Endothelial cell of umbilical vein (primary cell): ENCODE results near the gene GAB2. TPM values are rescaled to one million over a fixed set of nuclear protein-coding genes. Genes with fewer than 3 reads are reported as not detected.

Experiments
- BruUV-seq: library from RNA; stranded (reverse); fragments of 400-500 nt; replicated peaks from 2 replicates; lab custom pipeline; 2021; lab: Mats Ljungman, UMichigan
- CTCF ChIA-PET: fragments of 300-600, 350-600 bp; sonication (Branson Sonifier 250); formaldehyde crosslinking; loops from one replicate; lab custom pipeline; 2021; ENCODE audit warnings: antibody characterized with exemption, inconsistent platforms; lab: Charles Lee
- POLR2A ChIA-PET: fragments of 300-600, 350-600 bp; sonication (Branson Sonifier 250); formaldehyde crosslinking; loops from one replicate; lab custom pipeline; 2021; ENCODE audit warnings: antibody characterized with exemption, inconsistent platforms; lab: Charles Lee
- DNase-seq: peaks from one replicate; pipeline ENCODE4 v3.0.0-alpha.2; 2011; ENCODE audit warnings: low read depth, low spot score
- FAIRE-seq: peaks from 2 replicates; lab custom pipeline; 2011; peaks lifted over from hg19 to GRCh38; lab: Jason Lieb, UNC
- H2AFZ ChIP-seq: 2 replicates; pipeline ENCODE4 v1.6.0; 2012; ENCODE audit warnings: low read depth, low read length, control low read depth, inconsistent platforms
- H3K27ac ChIP-seq: 2 replicates; pipeline ENCODE4 v1.5.1; 2011; ENCODE audit warnings: low read depth, mild to moderate bottlenecking, control low read depth, low read length, moderate library complexity; ENCODE audit not compliant: insufficient read depth
- H3K27me3 ChIP-seq, 2 experiments: 2 replicates each; pipeline versions ENCODE4 v1.6.0 to v1.6.1; 2011; ENCODE audit warnings: low read length in 2 of 2, mixed read lengths in 1 of 2; ENCODE audit not compliant: control insufficient read depth in 2 of 2, insufficient read depth in 2 of 2
- H3K36me3 ChIP-seq, 2 experiments: 2 replicates in 1 of 2; 3 replicates in 1 of 2; pipeline ENCODE4 v1.5.1; 2011; ENCODE audit warnings: low read length in 2 of 2, mild to moderate bottlenecking in 1 of 2, moderate library complexity in 1 of 2; ENCODE audit not compliant: control insufficient read depth in 2 of 2, insufficient read depth in 2 of 2; ENCODE audit errors: extremely low read depth in 1 of 2
- H3K4me1 ChIP-seq: 3 replicates; pipeline ENCODE4 v1.5.1; 2011; ENCODE audit warnings: mild to moderate bottlenecking, low read length; ENCODE audit not compliant: control insufficient read depth, insufficient read depth; ENCODE audit errors: extremely low read depth
- H3K4me2 ChIP-seq: 2 replicates; pipeline ENCODE4 v1.6.1; 2011; ENCODE audit warnings: low read length, control low read depth, mixed read lengths; ENCODE audit not compliant: insufficient read depth
- H3K4me3 ChIP-seq, 3 experiments: fragments of 200-600 bp in 1 of 3; sonication (generic), shearing (Covaris generic) in 1 of 3; replicated peaks in 1 of 3; 2 replicates each; pipeline ENCODE4 v1.5.1; 2011 to 2016; ENCODE audit warnings: control low read depth in 3 of 3, low read length in 3 of 3, mild to moderate bottlenecking in 2 of 3, inconsistent platforms in 1 of 3, low read depth in 1 of 3, moderate library complexity in 1 of 3; ENCODE audit not compliant: insufficient read depth in 1 of 3
- H3K79me2 ChIP-seq: 2 replicates; pipeline ENCODE4 v1.6.0; 2012; ENCODE audit warnings: low read length, inconsistent platforms; ENCODE audit not compliant: control insufficient read depth, insufficient read depth
- H3K9ac ChIP-seq: replicated peaks from 2 replicates; pipeline ENCODE3; 2011; ENCODE audit warnings: low read length, control low read depth; ENCODE audit not compliant: insufficient read depth; ENCODE audit errors: extremely low read depth
- H3K9me1 ChIP-seq: replicated peaks from 3 replicates; pipeline ENCODE4 v1.6.0; 2011; ENCODE audit warnings: mild to moderate bottlenecking, low read length; ENCODE audit not compliant: control insufficient read depth, insufficient read depth; ENCODE audit errors: extremely low read depth
- H3K9me3 ChIP-seq: replicated peaks from 2 replicates; pipeline ENCODE4 v1.5.1; 2012; ENCODE audit warnings: low read length, inconsistent platforms; ENCODE audit not compliant: control insufficient read depth, insufficient read depth
- H4K20me1 ChIP-seq: replicated peaks from 2 replicates; pipeline ENCODE3; 2011; ENCODE audit warnings: mild to moderate bottlenecking, low read length; ENCODE audit not compliant: control insufficient read depth, insufficient read depth; ENCODE audit errors: extremely low read depth
- EZH2 ChIP-seq: IDR thresholded peaks from 2 replicates; pipeline ENCODE4 v1.6.1; 2012; ENCODE audit warnings: borderline replicate concordance, low read depth, mild to moderate bottlenecking, moderate library complexity, low read length, inconsistent platforms; ENCODE audit not compliant: severe bottlenecking
- FOS ChIP-seq: IDR thresholded peaks from 2 replicates; pipeline ENCODE4 v1.6.1; 2011; ENCODE audit warnings: mild to moderate bottlenecking, low read length, moderate library complexity, borderline replicate concordance; ENCODE audit not compliant: insufficient read depth
- GATA2 ChIP-seq: IDR thresholded peaks from 2 replicates; pipeline ENCODE4 v1.7.0; 2011; ENCODE audit warnings: low read depth, mild to moderate bottlenecking, moderate library complexity, mixed read lengths, low read length; ENCODE audit not compliant: insufficient read length, insufficient read depth
- JUN ChIP-seq: IDR thresholded peaks from 2 replicates; pipeline ENCODE4 v1.6.1; 2011; ENCODE audit warnings: borderline replicate concordance, low read depth; ENCODE audit not compliant: insufficient read length, insufficient read depth
- MYC ChIP-seq: IDR thresholded peaks from one replicate; pipeline ENCODE4 v1.6.1; 2011; ENCODE audit warnings: mild to moderate bottlenecking, low read depth, low read length
- POLR2A ChIP-seq: IDR thresholded peaks from 2 replicates; pipeline ENCODE4 v1.6.1; 2012; ENCODE audit warnings: low read depth, mild to moderate bottlenecking, control low read depth, low read length
- POLR2AphosphoS5 ChIP-seq: IDR thresholded peaks from 2 replicates; pipeline ENCODE4 v1.6.1; 2012; ENCODE audit warnings: low read depth, mild to moderate bottlenecking, control low read depth, low read length, moderate library complexity; ENCODE audit not compliant: insufficient read depth
- dilution Hi-C: fragments of 300-500 bp; cut with MboI; formaldehyde crosslinking; loops from one replicate; pipeline ENCODE4 v1.15.0; 2019; ENCODE audit warnings: low sequenced_read_pairs; ENCODE audit not compliant: extremely low pct_ligation_motif_present
- intact Hi-C: fragments of 100-400 bp; cut with micrococcal nuclease; formaldehyde crosslinking; loops from one replicate; pipeline ENCODE4 v1.10.0; 2022
- polyA plus RNA-seq, 4 experiments: library from polyadenylated mRNA; depleted of rRNA in 3 of 4; stranded (reverse) in 3 of 4; unstranded in 1 of 4; fragments of >200 nt; gene quantifications; 2 replicates each; pipeline versions ENCODE4 v1.2.1 to v1.2.3, GENCODE V29; 2011 to 2012; ENCODE audit warnings: missing spikeins in 1 of 4
- total RNA-seq: library from RNA; stranded (reverse); gene quantifications from 2 replicates; pipeline ENCODE4 v1.2.3, GENCODE V29; 2021
- TF ChIP-seq, protein P1 (sequence below): IDR thresholded peaks from 2 replicates; pipeline ENCODE4 v1.6.1; 2011; ENCODE audit not compliant: insufficient read depth, insufficient read length
- TF ChIP-seq, protein P2 (sequence below), 2 donors: IDR thresholded peaks; 1 replicate in 1 of 2; 2 replicates in 1 of 2; pipeline ENCODE4 v1.5.1; 2011; ENCODE audit warnings: low read length in 2 of 2, mild to moderate bottlenecking in 2 of 2, moderate library complexity in 2 of 2, control low read depth in 1 of 2, inconsistent platforms in 1 of 2, low read depth in 1 of 2; ENCODE audit not compliant: insufficient read depth in 1 of 2; ENCODE audit errors: extremely low read depth in 1 of 2

GAB2 gene
- total and polyA plus RNA-seq, 2 donors (not counting 3 experiments of a cell fraction or from before 2014, with no cell fraction given), result 19.6 to 39.6 TPM

DNA sequence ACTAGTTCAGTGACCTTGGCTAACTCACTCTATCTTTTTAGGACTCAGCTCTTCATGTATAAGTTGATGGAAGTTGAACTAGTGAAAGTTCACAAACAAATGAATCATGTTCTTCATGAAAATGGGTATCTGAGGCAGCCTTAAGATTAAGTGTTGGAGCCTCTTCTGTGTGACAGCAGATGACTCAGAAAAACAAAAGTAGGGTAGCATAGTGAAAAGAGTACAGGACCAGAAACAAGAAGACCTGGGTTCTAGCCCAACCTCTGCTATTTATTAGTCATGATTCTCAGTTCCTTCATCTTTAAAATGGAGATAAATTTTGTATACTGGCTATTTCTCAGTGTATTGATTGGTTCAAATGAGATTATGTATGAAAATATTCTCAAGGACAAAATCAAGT lies 168.7 kb downstream of the GAB2 start:
- FAIRE-seq (no peak), DNase-seq (no peak)
- no peak overlapping the region for H2AFZ ChIP-seq
- H3K9me3 ChIP-seq, result no peaks in the 10 kb centered on the region
- peaks cover 5% of the 10 kb centered on the region for H3K79me2 ChIP-seq
- H3K4me2 ChIP-seq, result no peak overlapping the region
- no peaks in the 10 kb centered on the region for H4K20me1 ChIP-seq
- peaks cover 13% of the 10 kb centered on the region for H3K4me1 ChIP-seq
- peaks cover 5 to 6% of the 10 kb centered on the region in 2 experiments for H3K36me3 ChIP-seq
- no peak overlapping the region for H3K27ac ChIP-seq
- no peaks in the 10 kb centered on the region for H3K27me3 ChIP-seq
- no peak overlapping the region for H3K9ac ChIP-seq
- ChIA-PET CTCF (no interaction called here), POLR2A (no interaction called here)
- intact Hi-C loops (no loop called here), dilution Hi-C loops (no loop called here)
- H3K9me1 ChIP-seq, result no peaks in the 10 kb centered on the region
- no peak overlapping the region for H3K4me3 ChIP-seq
- no TSS peak for BruUV-seq
- TF ChIP-seq GATA2 (no peak), EZH2 (no peak), JUN (no peak), MYC (no peak), FOS (no peak), POLR2AphosphoS5 (no peak), POLR2A (no peak)
- TF ChIP-seq, protein P1, sequence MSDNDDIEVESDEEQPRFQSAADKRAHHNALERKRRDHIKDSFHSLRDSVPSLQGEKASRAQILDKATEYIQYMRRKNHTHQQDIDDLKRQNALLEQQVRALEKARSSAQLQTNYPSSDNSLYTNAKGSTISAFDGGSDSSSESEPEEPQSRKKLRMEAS, result no peak
- TF ChIP-seq, protein P2, sequence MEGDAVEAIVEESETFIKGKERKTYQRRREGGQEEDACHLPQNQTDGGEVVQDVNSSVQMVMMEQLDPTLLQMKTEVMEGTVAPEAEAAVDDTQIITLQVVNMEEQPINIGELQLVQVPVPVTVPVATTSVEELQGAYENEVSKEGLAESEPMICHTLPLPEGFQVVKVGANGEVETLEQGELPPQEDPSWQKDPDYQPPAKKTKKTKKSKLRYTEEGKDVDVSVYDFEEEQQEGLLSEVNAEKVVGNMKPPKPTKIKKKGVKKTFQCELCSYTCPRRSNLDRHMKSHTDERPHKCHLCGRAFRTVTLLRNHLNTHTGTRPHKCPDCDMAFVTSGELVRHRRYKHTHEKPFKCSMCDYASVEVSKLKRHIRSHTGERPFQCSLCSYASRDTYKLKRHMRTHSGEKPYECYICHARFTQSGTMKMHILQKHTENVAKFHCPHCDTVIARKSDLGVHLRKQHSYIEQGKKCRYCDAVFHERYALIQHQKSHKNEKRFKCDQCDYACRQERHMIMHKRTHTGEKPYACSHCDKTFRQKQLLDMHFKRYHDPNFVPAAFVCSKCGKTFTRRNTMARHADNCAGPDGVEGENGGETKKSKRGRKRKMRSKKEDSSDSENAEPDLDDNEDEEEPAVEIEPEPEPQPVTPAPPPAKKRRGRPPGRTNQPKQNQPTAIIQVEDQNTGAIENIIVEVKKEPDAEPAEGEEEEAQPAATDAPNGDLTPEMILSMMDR (IDR thresholded peaks at IDR 0.05; ENCODE audit: extremely low read depth in 1 of 2, insufficient read depth in 1 of 2, low read depth in 1 of 2, low read length in 2 of 2), result no peak
